GM19324 (cell line): ENCODE data around the gene ELP6.
"Not testable (repeated sequence)": the region's sequence is repeated elsewhere in the genome, so short reads cannot be mapped to it uniquely, and the experiment has no call there.

Experiments used
- ATAC-seq: cut with Tn5 transposase; IDR thresholded peaks from one replicate; pipeline ENCODE4 v1.9.1; 2021; ENCODE audit warnings: mild to moderate bottlenecking, moderate library complexity; ENCODE audit not compliant: unreplicated experiment, low FRiP score

Gene ELP6

DNA sequence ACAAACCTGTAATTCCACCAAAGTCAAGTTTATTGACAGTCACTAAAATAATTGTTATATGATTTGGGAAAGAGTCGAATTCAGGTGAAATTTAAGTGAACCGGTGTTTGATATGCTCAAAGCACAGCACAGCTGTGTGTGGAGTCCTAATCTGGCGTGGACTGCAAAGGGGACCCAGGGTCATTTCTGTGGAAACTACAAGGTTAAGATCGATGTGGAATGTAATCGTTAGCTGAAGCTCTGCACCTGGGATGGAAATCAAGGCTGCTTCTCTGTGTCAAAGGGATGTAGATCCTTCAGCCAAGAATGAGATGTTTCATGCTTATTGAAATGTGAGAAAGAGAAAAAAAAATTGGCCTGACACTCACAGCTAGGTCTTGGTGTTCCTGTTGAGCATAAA lies 1.6 kb upstream of the ELP6 start:
- no peak for ATAC-seq

DNA sequence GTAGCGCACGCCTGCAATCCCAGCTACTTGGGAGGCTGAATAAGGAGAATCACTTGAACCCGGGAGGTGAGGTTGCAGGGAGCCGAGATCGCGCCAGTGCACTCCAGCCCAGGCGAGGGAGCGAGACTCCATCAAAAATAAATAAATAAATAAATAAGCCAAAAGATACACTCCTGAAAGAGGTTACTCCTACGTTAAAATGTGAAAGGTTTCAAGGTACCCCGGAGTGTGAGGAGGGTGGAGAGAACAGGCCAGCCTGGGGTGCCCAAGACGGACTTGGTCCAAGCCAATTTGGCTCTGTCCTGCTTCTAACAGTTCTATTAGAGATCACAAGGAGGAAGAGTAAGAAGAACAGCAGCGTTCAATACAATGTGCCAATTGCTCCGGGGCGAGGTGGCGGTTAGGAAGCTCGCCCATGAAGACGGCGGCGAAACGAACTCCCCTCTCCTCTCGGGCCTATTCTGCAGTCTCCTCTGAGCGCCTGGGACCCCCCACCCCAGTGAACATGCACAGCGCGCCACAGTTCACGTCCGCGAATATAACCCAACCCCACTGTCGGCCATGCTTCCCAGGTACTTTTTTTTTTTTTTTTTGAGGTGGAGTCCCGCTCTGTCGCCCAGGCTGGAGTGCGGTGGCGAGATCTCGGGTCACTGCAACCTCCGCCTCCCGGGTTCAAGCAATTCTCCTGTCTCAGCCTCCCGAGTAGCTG lies 942 bp downstream of the ELP6 start:
- peak; percentile 2 for ATAC-seq

DNA sequence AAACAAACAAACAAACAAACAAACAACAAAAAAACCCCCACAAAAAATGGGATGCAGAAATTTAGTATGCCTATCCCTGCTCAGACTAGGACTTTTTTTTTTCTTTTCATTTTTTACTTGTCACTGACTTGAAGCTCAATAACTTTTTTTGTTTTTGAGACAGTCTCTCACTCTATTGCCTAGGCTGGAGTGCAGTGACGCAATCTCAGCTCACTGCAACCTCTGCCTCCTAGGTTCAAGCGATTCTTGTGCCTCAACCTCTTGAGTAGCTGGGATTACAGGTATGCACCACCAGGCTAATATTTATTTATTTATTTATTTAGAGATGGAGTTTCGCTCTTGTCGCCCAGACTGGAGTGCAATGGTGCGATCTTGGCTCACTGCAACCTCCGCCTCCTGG lies 8.2 kb downstream of the ELP6 start:
- ATAC-seq = not testable (repeated sequence)

DNA sequence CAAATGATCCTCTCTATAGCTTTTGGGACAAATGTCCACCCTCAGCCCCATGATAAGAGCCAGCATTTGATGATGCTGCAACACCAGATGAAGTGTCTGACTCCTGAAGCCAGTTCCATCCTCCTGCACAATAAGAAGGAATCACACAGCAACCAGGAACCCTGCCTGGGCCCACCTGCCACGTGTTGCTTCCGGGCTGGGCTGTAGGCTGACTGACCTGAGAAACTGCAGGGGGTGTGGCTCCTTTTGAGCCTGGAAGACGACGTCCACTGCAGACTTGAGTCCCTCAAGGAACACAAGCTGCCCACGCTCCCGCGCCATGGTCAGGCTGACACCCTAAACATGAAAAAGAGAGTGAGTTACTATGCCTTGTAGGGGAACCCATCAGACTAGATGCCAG lies 9.4 kb downstream of the ELP6 start:
- no peak for ATAC-seq

DNA sequence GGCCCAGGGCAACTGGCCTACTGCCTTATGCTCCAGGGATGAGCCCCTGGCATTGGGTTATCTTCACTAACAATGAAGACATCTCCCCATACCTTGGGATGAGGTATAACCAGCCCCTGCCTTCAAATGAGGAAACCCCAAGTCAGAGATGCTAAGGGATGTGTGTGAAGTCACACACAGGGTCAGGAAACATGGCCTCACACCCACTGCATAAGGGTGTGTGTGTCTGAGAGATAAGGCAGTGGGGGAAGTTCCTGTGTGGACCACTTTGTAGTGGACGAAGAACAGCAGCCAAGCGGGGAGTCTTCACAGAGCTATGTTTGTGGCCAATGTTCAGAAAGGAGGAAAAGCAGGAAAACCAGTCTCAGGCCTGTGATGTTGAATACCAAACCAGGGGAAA lies 10.5 kb downstream of the ELP6 start:
- ATAC-seq = no peak

DNA sequence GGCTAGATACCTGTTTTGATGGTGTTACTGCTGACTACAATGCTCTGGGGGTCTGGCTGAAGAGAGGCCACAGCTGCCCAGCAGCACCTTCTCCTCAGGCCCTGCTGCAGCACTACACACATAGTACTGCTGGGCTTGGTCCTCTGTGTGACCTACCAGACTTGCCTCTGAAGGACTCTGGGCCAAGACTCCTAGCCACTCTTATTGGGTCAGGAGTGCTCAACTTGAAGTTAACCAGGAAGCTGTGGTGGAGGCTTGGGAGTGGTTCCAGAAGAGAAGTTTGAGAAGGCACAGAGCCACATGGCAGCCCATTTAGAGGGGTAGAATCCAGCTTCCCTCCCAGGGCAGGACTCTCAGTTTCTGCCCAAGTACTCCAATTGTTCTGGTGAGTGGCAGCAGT lies 16.6 kb downstream of the ELP6 start:
- ATAC-seq = no peak

DNA sequence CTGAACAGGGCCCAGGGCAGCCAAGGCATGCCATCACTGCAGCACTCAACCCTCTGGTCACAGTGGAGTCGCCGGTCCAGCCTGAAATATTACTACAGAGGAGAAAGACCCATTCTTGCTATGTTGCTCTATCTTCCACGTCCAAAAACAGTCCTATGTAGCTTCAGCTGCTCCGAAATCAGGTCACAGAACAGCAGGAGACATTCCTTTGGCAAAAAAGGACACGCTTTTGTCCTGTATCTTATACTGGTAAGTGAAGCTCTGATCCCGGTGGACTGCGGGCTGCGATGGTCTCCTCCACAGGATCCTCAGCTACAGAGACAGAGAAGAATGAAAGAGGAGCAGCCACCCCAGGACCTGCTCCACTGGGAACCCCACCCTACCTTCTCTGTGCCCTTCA lies 17.6 kb downstream of the ELP6 start:
- no peak for ATAC-seq

DNA sequence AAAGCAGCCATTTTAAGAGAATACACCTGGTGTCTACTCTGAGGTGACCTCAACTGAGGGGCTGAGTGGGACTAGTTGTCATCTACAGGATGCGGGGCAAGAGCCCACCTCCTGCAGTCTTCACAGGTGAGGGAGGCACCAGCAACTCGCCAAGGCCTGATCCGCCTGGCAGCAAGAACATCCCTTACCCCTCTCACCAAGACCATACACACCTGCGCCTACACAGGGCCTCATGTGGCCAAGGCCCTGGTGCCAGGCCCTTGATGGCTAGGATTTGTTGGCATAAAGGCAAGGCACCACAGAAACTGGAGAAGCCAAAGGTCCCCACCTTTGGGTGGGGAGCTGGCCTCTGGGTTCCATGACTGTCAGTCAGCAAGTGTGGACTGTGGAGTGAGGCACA lies 18.4 kb downstream of the ELP6 start:
- ATAC-seq = no peak

DNA sequence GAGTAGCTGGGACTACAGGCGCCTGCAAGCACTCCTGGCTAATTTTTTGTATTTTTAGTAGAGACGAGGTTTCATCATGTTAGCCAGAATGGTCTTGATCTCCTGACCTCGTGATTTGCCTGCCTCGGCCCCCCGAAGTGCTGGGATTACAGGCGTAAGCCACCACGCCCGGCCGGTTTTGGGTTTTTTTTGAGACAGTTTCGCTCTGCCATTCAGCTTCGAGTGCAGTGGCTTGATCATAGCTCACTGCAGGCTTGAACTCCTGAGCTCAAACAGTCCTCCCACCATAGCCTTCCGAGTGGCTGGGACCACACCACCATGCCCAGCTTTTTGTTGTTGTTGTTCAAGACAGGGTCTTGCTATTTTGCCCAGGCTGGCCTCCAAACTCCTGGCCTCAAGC lies 21.7 kb downstream of the ELP6 start:
- ATAC-seq = no peak

DNA sequence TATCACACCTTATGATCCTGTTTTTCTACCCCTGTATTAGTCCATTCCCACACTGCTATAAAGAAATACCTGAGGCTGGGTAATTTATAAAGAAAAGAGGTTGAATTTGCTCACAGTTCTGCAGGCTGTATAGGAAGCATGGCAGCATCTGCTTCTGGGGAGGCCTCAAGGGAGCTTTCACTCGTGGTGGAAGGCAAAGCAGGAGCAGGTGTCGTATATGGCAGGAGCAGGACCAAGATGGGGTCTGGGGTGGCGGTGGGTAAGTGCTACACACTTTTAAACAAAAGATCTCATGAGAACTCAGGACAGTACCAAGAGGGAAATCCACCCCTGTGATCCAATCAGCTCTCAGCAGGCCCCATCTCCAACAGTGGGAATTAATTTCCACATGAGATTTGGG lies 22.3 kb downstream of the ELP6 start:
- ATAC-seq = no peak

DNA sequence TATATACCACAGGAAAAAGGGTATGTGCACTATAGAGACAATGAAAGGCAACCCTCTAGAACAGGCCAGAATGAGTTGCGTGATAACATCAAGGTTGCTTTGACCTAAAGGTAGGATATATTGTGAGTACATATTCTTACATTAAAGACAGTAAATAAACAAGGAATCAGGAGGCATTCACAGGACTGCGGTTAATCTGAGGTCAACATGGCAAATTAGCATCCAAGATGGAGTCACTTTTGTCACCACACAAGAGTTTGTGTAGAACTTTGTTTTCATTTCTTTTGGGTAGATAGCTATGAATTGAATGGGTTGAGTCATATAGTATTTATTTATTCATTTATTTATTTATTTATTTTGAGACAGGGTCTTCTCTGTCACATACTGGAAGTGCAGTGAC lies 26.2 kb downstream of the ELP6 start:
- ATAC-seq = no peak

DNA sequence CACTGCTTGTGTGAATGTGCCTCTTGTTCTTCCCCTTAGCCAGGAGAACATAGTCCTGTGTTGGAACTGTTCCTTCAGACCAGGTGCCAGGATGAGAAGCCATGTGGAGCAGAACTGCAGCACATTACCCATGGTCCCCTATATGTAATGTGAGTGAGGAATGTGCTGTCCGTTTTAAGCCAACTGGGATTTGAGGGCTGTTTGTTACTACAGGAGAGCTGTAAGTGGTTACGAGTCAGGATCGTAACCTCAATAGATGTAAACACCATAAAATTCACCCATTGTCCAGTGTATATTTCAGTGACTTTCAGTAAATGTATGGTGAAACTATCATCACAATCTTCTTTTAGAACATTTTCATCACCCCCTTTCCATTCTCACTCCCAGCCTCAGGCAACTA lies 27.7 kb downstream of the ELP6 start:
- ATAC-seq = no peak

DNA sequence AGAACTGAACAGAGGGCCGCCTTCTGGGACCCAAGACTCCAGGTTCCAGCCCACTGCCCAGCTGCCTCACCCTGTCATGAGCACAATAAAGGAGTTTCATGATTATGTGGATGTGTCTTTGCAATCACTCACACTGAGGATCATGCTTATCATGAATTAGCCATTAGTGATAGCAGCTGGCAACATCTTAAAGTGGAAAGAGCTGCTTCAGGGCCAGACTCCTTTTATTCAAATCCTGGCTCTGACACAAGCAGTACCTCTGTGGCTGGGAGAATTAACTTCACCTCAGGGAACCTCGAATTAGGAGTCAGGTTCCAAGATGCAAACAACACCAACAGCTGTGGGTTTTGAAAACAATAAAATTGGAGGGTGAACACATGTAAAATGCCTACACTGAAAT lies 31.1 kb downstream of the ELP6 start:
- no peak for ATAC-seq

DNA sequence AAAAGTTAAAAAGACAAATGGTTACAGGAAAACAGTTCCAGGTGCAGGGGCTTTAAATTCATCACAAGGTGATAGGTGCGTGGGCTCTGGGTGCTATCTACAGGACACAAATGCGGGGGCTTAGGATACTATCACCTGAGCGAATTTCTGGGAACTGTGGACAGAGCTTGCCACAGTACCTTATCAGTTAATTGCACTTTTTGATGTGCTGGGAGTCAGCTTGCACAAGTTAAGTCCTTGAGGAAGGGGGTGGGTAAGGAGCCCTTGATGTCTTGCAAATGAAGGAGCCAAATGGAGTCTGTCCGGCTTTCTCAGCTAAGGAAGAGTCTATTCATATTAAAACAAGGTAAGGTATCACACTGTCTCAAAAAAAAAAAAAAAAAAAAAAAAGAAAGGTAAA lies 31.7 kb downstream of the ELP6 start:
- not testable (repeated sequence) for ATAC-seq

DNA sequence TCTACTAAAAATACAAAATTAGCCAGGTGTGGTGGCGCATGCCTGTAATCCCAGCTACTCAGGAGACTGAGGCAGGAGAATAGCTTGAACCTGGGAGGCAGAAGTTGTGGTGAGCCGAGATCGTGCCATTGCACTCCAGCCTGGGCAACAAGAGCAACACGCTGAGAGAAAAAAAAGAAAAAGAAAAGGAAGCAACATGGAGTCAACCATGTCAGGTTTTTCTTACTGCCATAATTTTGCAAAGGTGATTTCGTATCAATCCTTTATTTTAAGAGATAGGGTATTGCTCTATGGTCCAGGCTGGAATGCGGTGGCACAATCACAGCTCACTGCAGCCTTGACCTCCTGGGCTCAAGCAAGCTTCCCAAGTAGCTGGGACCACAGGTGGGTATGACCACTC lies 33.2 kb downstream of the ELP6 start:
- ATAC-seq = not testable (repeated sequence)

DNA sequence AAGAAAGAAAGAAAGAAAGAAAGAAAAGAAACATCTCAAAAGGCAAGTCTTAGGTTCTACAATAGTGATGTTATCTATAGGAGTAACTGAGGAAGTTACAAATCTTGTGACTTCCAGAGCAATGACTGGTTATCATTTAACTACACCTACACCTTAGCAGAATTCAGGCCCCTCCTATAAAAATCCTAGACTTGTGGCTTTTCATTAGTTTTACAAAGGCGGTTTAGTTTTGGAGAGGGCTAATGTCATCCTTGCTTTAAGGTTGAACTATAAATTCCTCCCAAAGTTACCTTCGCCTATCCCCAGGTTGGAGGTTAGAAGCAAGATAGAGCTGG lies 33.7 kb downstream of the ELP6 start:
- no peak for ATAC-seq

DNA sequence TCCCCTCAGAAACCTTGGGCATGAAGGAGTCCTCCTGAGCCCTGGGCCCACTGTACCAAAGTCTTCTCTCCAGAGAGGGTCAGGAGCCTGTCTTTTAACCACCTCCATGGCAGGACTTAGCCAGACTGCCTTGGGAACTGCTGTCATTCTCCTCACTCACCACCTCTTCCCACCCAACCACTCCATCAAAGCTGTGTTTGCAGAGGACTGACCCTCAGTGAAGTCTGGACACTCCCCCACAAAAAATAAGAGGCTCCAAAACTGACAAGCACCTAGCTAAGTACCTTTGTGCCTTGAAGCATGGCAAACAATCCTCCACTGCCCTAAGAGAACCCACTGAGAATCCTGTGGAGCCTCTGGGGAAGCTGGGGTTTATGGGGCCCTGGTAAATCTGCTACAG lies 35.5 kb downstream of the ELP6 start:
- no peak for ATAC-seq

DNA sequence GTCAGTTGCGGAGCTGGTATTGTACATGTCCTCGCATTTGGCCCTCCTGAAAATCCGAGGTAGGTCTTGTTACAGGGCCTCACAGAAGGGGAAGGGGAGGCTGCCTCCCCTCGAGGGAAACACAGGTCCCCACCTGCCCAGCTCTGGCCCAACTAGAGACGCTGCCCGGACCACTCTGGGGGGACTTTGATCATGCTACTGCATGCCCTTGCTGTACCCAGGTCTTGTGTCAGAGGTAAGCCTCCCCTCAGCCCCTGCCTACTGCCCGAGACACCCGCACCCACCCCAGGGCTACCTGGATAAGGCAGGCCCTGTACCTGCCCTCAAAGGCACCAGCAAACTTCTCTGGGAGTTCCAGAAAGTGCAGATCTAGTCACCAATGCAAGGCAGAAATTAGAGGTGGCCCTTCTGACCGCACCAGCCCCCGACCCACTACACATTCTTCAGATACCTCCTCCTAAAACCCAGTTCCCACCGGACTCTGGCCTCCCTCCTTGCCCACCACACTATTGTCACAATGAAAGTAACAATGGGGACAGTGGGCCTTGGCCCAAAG lies 36.8 kb downstream of the ELP6 start:
- ATAC-seq = no peak

DNA sequence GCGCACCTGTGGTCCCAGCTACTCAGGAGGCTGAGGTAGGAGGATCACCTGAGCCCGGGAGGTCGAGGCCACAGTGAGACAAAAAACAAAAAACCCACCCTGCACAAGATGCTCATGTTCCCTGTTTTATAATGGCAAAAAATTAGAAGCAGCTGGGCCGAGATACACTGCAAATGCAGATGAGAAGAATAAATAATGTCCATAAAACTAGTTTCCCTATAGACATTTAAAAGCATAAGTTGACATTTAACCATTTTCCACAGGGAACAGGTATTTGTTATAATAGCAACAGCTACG lies 37.2 kb downstream of the ELP6 start:
- no peak for ATAC-seq

DNA sequence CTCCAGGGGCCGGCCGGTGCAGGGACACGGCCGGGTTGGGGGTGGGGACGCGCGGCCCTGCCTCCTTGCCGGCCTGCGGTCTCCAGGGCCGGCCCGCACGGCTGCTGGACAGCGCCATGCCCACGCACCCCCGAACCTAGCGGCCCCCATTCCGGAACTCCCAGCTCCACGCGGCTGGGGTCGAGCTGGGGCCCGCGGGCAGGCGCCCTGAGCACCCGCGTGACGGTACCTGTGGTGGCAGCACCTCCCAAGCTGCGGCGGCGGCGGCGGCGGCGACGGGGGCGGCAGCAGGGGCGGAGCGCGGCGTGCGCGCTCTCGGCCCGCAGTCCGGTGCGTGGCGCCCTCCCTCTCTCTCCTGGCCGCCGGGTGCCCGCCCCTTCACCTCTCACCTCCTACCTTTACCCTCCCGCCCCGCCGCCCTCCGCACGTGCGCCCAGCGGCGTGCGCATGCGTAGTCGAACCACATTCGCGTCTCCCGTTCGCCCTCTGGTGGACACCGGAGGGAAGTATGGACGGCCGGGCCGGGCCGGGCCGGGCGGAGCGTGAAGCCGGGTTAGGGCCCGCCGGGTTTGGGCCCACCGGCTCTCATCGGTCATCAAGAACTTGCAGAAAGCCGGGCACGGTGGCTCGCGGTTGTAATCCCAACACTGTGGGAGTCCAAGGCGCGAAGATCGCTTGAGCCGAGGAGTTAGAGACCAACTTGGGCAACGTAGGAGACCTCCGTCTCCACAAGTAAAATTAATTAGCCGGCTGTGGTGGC lies 37.8 kb downstream of the ELP6 start, which contains the start of gene SCAP:
SCAP (minus strand) TSS at position 372 of the 760 bp plus-strand sequence. CDS start 32,948 bp downstream, outside the sequence.
- ATAC-seq = peak; percentile 91

DNA sequence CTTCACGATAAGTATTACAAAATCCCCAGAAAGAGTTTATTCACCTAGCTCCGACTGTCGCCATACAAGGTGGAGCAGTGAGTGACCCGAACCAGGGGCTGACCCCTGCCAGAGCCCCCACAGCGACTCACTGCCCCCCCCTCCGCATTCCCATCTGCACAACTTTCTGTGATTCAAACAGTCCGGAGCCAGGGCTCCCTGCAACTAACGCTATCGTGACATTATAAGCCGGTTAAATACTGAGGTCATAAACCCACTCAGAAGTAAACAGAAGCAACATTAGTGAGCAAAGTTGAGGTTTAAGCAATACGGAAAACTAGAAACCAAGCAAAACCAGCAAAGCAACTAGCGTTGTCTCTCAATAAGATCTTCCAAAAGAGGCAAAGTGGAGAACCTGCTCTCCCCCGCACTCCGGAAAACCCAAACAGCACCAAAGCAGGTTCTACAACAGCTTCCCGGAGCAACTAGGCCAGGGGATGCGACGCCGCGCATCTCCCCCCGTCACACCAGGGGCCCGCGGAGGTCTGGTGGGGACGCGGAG lies 38.4 kb downstream of the ELP6 start:
- ATAC-seq = no peak

DNA sequence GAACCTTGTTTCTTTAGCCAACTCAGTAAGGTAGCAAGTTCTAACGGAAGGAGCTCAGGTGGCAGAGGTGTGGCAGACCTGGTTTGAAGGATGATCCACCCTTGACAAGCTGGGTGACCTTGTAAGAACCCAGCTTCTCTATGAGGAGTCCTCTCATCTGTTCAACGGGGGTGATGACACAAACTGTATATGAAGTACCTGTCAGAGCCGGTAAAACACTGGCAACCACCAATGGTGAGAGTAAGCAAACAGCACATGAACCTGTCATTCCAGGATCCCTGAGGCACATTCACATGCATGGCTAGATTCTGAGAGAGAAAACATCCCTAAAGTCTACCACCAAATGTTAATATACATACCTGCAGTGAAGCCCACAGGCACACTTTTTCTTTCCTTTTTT lies 40.1 kb downstream of the ELP6 start:
- ATAC-seq = no peak
